AG04450 (cell line): Measurements from ENCODE around the gene C8G. TPM values are rescaled to one million over a fixed set of nuclear protein-coding genes. Genes with fewer than 3 reads are reported as not detected.

ENCODE experiments used
- CTCF ChIA-PET: fragments of 300-600, 350-600 bp; formaldehyde crosslinking; extraction: SDS; loops from one replicate; lab custom pipeline; 2022; ENCODE audit warnings: antibody characterized with exemption, inconsistent platforms; lab: Charles Lee
- POLR2A ChIA-PET: fragments of 350-600 bp; formaldehyde crosslinking; extraction: SDS; loops from one replicate; lab custom pipeline; 2021; ENCODE audit warnings: antibody characterized with exemption, inconsistent platforms; lab: Yijun Ruan, JAX
- DNase-seq: peaks from one replicate; pipeline ENCODE4 v3.0.0-alpha.2; 2011; ENCODE audit warnings: low read depth, low spot score
- H3K27ac ChIP-seq: one replicate; pipeline ENCODE4 v1.5.1; 2012; ENCODE audit warnings: low read depth, low read length, control low read depth
- H3K27me3 ChIP-seq: one replicate; pipeline ENCODE4 v1.6.0; 2012; ENCODE audit warnings: low read length; ENCODE audit not compliant: control insufficient read depth, insufficient read depth
- H3K4me3 ChIP-seq: 2 replicates; pipeline ENCODE4 v1.5.1; 2011; ENCODE audit warnings: mild to moderate bottlenecking, low read depth, low read length, control low read depth
- H3K9me3 ChIP-seq: 2 replicates; pipeline ENCODE4 v1.5.1; 2012; ENCODE audit warnings: low read length; ENCODE audit not compliant: control insufficient read depth, insufficient read depth
- polyA plus RNA-seq: library from polyadenylated mRNA; depleted of rRNA; stranded (reverse); fragments of >200 nt; gene quantifications from 2 replicates; pipeline ENCODE4 v1.2.3, GENCODE V29; 2011
- TF ChIP-seq, protein P1 (sequence below): IDR thresholded peaks from 2 replicates; pipeline ENCODE4 v1.5.1; 2011; ENCODE audit warnings: low read depth, low read length, control low read depth, inconsistent platforms

Gene C8G
- polyA plus RNA-seq, 1 experiment, result 0.41 TPM

- Histone ChIP-seq H3K27me3 (peaks cover 21% of the 10 kb centered on the region), H3K27ac (no peak overlapping the region), H3K4me3 (no peak overlapping the region), H3K9me3 (no peaks in the 10 kb centered on the region; the same call in 1 of the 2 replicates)
- CTCF ChIA-PET, result no interaction called here
- no peak for DNase-seq
- TF ChIP-seq, protein P1, sequence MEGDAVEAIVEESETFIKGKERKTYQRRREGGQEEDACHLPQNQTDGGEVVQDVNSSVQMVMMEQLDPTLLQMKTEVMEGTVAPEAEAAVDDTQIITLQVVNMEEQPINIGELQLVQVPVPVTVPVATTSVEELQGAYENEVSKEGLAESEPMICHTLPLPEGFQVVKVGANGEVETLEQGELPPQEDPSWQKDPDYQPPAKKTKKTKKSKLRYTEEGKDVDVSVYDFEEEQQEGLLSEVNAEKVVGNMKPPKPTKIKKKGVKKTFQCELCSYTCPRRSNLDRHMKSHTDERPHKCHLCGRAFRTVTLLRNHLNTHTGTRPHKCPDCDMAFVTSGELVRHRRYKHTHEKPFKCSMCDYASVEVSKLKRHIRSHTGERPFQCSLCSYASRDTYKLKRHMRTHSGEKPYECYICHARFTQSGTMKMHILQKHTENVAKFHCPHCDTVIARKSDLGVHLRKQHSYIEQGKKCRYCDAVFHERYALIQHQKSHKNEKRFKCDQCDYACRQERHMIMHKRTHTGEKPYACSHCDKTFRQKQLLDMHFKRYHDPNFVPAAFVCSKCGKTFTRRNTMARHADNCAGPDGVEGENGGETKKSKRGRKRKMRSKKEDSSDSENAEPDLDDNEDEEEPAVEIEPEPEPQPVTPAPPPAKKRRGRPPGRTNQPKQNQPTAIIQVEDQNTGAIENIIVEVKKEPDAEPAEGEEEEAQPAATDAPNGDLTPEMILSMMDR, result no peak
- POLR2A ChIA-PET, result no interaction called here
Observed at GRCh38 chr9:136969774-136970173, 24.7 kb downstream of the C8G start.

- TF ChIP-seq, protein P1, result no peak
- Histone ChIP-seq H3K27me3 (peaks cover 19% of the 10 kb centered on the region), H3K4me3 (no peak overlapping the region), H3K9me3 (no peaks in the 10 kb centered on the region; the same call in 1 of the 2 replicates), H3K27ac (no peak overlapping the region)
- no peak for DNase-seq
- CTCF ChIA-PET, result no interaction called here
- POLR2A ChIA-PET, result no interaction called here
Observed at GRCh38 chr9:136970361-136970760, 25.3 kb downstream of the C8G start.

DNA sequence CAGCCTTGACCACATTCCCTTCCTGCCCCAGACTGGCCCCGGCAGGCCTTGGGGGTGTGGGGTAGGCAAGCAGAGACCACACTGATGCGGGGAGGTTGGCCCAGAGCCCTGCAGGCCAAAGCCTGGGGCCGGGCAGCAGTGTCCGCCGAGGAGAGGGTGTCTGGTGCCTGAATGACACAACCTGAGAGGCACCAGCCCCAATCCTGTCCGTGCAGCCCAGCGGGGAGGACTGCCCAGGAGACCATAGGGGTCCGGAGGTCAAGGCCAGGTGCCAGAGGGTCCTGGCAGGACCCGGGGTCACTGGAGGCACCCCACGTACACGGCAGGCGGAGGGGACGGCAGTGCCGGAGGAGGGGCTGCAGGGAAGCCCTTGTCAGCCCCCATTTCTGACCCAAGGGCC, 26.7 kb downstream of the C8G start:
- TF ChIP-seq, protein P1, result no peak

GRCh38 chr9:136972335-136972734, 27.3 kb downstream of the C8G start:
- TF ChIP-seq, protein P1, result no peak
- DNase-seq, result no peak
- no peaks in the 10 kb centered on the region; the same call in 1 of the 2 replicates for H3K9me3 ChIP-seq
- peaks cover 15% of the 10 kb centered on the region for H3K27me3 ChIP-seq
- no peak overlapping the region for H3K27ac ChIP-seq
- POLR2A ChIA-PET, result no interaction called here
- no peak overlapping the region for H3K4me3 ChIP-seq
- CTCF ChIA-PET, result no interaction called here

More for the DNA sequence above, 26.7 kb downstream of the C8G start:
- Histone ChIP-seq H3K27ac (no peak overlapping the region), H3K4me3 (no peak overlapping the region), H3K9me3 (no peaks in the 10 kb centered on the region; the same call in 1 of the 2 replicates), H3K27me3 (peaks cover 14% of the 10 kb centered on the region)
- CTCF ChIA-PET, result no interaction called here
- DNase-seq, result no peak
- POLR2A ChIA-PET, result no interaction called here

DNA sequence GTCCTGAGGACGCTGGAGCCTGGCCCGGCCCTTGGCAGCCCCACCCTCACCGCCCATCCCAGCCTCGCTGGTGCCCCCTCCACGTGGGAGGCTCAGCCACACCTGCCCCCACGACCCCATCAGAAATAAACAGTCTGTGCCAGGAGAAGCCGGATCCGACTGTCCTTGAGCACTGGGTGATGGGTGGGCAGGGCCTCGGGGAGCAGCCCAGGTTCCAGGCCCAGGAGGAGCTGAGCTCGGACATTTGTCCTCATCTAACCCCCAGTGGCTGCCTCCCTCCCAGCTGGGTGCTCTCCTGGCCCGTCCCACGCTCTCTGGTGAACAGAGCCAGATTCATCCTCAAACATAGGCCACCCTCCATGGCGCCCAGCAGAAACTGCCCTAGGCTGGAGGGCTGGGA, 27.7 kb downstream of the C8G start:
- H3K27ac ChIP-seq, result no peak overlapping the region
- H3K4me3 ChIP-seq, result no peak overlapping the region
- no peaks in the 10 kb centered on the region; the same call in 1 of the 2 replicates for H3K9me3 ChIP-seq
- ChIA-PET POLR2A (no interaction called here), CTCF (no interaction called here)
- TF ChIP-seq, protein P1, result no peak
- peaks cover 19% of the 10 kb centered on the region for H3K27me3 ChIP-seq
- DNase-seq, result no peak
